BLaER1 treated with 17β-estradiol and CSF1 and Interleukin-3, amounts not matched to agents 10 nM and 100 nM (cell line): ENCODE measurements around the gene SCN10A.

ENCODE experiments used
- H3K27ac ChIP-seq, 11 experiments: shearing (Covaris generic); formaldehyde crosslinking; 2 replicates each; pipeline ENCODE4 v1.8.1; 2022
- H3K27me3 ChIP-seq, 11 experiments: shearing (Covaris generic); formaldehyde crosslinking; 2 replicates each; pipeline ENCODE4 v1.8.1; 2022
- H3K36me3 ChIP-seq, 11 experiments: shearing (Covaris generic); formaldehyde crosslinking; 2 replicates each; pipeline ENCODE4 v1.8.1; 2022
- H3K4me1 ChIP-seq, 10 experiments: shearing (Covaris generic); formaldehyde crosslinking; 2 replicates each; pipeline ENCODE4 v1.8.1; 2022
- H3K4me2 ChIP-seq, 11 experiments: shearing (Covaris generic); formaldehyde crosslinking; 2 replicates each; pipeline ENCODE4 v1.8.1; 2022
- H3K4me3 ChIP-seq, 10 experiments: shearing (Covaris generic); formaldehyde crosslinking; 2 replicates each; pipeline ENCODE4 v1.8.1; 2022
- H3K9ac ChIP-seq, 11 experiments: shearing (Covaris generic); formaldehyde crosslinking; 2 replicates each; pipeline ENCODE4 v1.8.1; 2022
- H3K9me3 ChIP-seq, 11 experiments: shearing (Covaris generic); formaldehyde crosslinking; replicated peaks in 1 of 11; 2 replicates each; pipeline ENCODE4 v1.8.1; 2022
- H4K20me1 ChIP-seq, 11 experiments: shearing (Covaris generic); formaldehyde crosslinking; 2 replicates each; pipeline ENCODE4 v1.8.1; 2022
- Cebpa-rat ChIP-seq, 11 experiments: shearing (Covaris generic); IDR thresholded peaks; 2 replicates each; pipeline ENCODE4 v1.8.1; 2022

Gene SCN10A

DNA sequence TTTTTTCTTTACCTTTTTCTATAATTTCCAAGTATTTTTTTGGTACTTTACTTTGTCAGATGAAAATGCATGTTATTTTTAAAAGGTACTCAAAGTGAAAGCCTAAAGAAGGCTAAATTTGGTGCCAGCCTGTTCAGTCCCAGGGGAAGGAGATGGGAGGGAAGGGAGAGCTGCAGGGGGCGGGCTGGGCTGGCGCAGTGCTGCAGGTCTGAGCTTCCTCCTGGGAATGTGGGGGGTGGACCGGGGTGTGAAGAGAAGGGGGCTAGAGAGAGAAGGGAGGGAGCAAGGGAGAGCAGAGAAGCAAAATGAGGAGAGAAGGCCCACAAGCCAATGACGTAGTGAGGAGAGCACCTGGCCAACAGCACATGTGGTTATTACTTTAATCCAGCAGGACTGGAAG, 95.6 kb downstream of the SCN10A start:
- H3K36me3 ChIP-seq: no peaks in the 10 kb centered on the region
- H4K20me1 ChIP-seq: no peaks in the 10 kb centered on the region; a peak in 1 of 22 replicates
- no peak for TF ChIP-seq Cebpa-rat (IDR thresholded peaks at IDR 0.05)
- H3K27me3 ChIP-seq: no peaks in the 10 kb centered on the region
- H3K4me2 ChIP-seq: peak overlapping the region in 2 of 11 experiments; percentile 2 to 10; a peak in 1 of 22 replicates
- no peak overlapping the region for H3K27ac ChIP-seq
- no peaks in the 10 kb centered on the region for H3K9me3 ChIP-seq
- no peak overlapping the region for H3K9ac ChIP-seq
- H3K4me3 ChIP-seq: no peak overlapping the region
- H3K4me1 ChIP-seq: peaks cover 0 to 10% (median 5%) of the 10 kb centered on the region in 10 experiments; a peak in 6 of 20 replicates

DNA sequence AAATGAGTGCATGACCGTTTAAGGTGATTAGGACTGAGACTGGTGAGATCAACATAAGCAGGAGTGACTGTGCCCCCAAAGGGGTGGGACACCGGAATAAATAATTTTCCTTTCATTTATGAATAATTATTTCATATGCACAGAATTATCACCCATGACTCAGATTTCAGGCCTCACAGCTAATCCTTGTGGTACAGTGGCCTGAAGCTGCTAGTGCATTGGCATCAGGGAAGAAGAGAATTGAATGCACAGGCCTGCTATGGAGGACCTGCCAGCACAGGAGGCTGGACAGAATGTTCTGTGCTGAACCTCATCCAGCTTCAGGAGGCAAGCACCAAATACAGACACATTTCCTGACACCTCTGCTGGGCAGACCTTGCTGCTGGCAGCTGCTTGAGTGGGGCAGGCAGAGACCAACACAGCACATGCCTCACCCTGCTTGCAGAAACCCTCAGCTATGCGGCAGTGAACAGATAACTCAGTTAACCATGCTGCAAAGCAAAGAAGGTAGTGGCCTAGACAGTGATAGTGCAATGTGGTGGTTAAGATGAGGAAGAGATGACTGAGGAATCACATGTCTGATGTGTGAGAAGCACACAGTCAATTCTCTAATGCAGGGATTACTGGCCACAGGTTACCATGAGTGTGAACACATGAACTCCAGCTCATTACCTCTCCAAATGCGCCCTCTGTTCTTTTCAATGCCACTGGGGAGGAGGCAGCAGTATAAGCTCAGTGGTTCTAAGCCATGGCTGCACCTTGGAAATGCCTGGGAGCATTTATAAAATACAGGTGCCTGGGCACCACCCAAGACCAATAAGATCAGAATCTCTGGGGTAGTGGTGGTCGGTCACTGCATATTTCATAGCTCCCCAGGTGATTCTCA, 98.4 kb downstream of the SCN10A start:
- H3K4me1 ChIP-seq: peaks cover 0 to 10% (median 3%) of the 10 kb centered on the region in 10 experiments; a peak in 6 of 20 replicates
- H3K4me2 ChIP-seq: no peak overlapping the region
- no peaks in the 10 kb centered on the region; a peak in 1 of 22 replicates for H4K20me1 ChIP-seq
- no peak for TF ChIP-seq Cebpa-rat (IDR thresholded peaks at IDR 0.05)
- H3K4me3 ChIP-seq: no peak overlapping the region
- H3K36me3 ChIP-seq: no peaks in the 10 kb centered on the region
- no peak overlapping the region for H3K9ac ChIP-seq
- H3K27me3 ChIP-seq: no peaks in the 10 kb centered on the region
- no peak overlapping the region for H3K27ac ChIP-seq
- H3K9me3 ChIP-seq: no peaks in the 10 kb centered on the region

DNA sequence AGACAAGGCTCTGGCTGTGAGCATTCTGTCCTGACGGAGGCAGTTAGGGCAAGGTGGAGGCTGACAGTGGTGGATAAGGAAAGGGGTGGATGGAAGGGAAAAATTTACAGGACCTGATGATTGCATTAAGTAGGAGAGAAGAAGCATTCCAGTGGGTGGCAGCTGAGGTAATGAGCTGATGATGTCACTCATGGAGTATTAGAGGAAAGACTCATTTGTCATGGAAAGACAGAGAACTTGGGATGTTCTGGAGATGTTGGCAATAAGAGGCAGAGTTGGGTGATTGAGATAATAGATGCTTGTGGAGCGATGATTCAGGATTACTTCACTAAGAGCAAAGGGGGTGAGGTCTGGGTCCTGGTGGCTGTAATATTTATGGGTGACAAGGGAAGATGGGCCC, 102.9 kb downstream of the SCN10A start:
- Histone ChIP-seq H3K4me2 (no peak overlapping the region), H3K4me1 (no peaks in the 10 kb centered on the region), H3K9me3 (no peaks in the 10 kb centered on the region), H3K9ac (no peak overlapping the region), H4K20me1 (no peaks in the 10 kb centered on the region; a peak in 1 of 22 replicates), H3K27me3 (no peaks in the 10 kb centered on the region), H3K27ac (no peak overlapping the region), H3K36me3 (no peaks in the 10 kb centered on the region), H3K4me3 (no peak overlapping the region)
- no peak for TF ChIP-seq Cebpa-rat (IDR thresholded peaks at IDR 0.05)

DNA sequence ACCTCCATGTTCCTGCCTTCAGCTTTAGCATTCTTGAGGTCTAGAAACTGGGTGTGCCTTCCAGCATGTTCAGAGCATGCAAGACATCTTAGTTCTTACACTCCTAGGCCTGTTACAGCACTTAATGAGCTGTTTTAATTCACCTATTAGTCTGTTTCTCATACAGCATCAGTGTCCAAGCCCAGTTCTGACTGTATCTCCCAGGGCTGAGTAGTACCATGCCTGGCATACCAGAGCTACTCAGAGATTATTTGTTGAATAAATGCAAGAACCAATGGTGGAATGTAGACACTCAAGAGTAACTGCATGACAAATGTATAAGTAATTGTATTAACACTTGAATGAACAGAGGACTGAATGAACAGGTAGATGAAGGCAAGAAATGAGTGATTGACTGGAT, 104.7 kb downstream of the SCN10A start:
- Histone ChIP-seq H3K36me3 (no peaks in the 10 kb centered on the region), H3K9me3 (no peaks in the 10 kb centered on the region)
- TF ChIP-seq Cebpa-rat (IDR thresholded peaks at IDR 0.05): no peak

DNA sequence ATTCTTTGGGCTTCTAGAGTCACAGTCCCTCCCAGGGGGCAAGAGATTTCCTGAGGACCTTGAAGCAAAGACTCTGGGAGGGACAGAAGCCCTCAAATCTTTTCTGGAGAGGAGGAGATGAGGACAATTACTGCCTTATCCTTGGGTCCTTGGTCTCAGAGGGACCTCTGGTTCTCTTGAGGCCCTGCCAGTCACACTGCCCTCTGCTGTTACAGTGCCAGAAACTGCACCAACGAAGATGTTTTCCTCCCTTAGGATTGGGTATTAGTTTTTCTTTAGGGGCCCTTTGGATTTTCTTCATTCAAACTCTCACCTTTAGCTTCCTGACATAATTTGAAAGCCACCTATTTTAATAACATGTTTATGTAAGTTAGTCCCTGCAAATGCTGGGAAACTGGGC, 108.3 kb downstream of the SCN10A start:
- no peak overlapping the region for H3K4me2 ChIP-seq
- no peaks in the 10 kb centered on the region for H3K4me1 ChIP-seq
- H3K9ac ChIP-seq: no peak overlapping the region
- H3K9me3 ChIP-seq: no peaks in the 10 kb centered on the region
- H3K4me3 ChIP-seq: no peak overlapping the region
- H4K20me1 ChIP-seq: no peaks in the 10 kb centered on the region
- no peaks in the 10 kb centered on the region for H3K27me3 ChIP-seq
- TF ChIP-seq Cebpa-rat (IDR thresholded peaks at IDR 0.05): no peak
- no peak overlapping the region for H3K27ac ChIP-seq
- H3K36me3 ChIP-seq: no peaks in the 10 kb centered on the region

More for the DNA sequence above, 104.7 kb downstream of the SCN10A start:
- Histone ChIP-seq H3K9ac (no peak overlapping the region), H3K4me2 (no peak overlapping the region), H3K4me3 (no peak overlapping the region), H3K4me1 (no peaks in the 10 kb centered on the region), H3K27ac (no peak overlapping the region), H3K27me3 (no peaks in the 10 kb centered on the region), H4K20me1 (no peaks in the 10 kb centered on the region)

DNA sequence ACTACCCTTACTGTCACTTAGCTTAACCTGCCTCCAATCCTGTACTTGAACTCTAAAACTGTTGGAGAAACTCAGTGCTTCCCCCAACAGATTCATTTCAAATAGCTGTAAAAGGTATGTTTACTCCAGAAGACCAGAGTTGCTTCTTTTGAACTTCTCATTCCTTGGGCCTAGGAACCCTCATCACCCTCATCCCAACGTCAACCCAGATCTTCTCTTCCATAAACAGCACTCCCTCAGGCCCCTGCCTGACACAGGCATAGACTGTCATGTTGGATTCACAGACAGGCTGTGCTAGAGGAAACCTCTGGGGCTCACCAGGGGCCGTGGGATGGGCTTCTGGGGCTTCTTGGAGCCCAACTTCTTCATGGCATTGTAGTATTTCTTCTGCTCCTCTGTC, 109.1 kb downstream of the SCN10A start:
- H3K4me1 ChIP-seq: no peaks in the 10 kb centered on the region
- no peak overlapping the region for H3K27ac ChIP-seq
- no peak overlapping the region for H3K4me3 ChIP-seq
- no peak overlapping the region for H3K9ac ChIP-seq
- H3K27me3 ChIP-seq: no peaks in the 10 kb centered on the region
- H3K9me3 ChIP-seq: no peaks in the 10 kb centered on the region
- no peaks in the 10 kb centered on the region for H3K36me3 ChIP-seq
- no peak for TF ChIP-seq Cebpa-rat (IDR thresholded peaks at IDR 0.05)
- H3K4me2 ChIP-seq: no peak overlapping the region
- no peaks in the 10 kb centered on the region for H4K20me1 ChIP-seq

DNA sequence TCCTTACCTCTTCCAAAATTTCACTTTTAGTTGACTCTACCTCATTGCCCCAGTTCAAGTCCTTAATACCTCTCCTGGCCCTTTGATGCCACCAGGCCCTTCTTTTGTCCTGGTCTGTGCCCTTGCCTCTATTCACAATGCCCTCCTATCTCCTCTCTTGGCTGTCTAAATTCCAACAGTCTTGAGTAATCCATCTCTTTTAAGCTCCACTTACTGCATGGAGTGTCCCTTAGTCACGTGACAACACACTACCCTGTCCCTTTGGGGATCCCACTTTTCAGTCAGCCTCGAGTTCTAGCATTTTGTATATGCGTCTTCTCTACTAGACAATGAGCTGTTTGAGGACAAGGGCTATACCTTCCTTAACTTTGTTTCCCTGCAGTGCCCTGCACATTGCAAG, 113.8 kb downstream of the SCN10A start:
- no peaks in the 10 kb centered on the region for H4K20me1 ChIP-seq
- H3K27me3 ChIP-seq: no peaks in the 10 kb centered on the region
- TF ChIP-seq Cebpa-rat (IDR thresholded peaks at IDR 0.05): no peak
- H3K4me2 ChIP-seq: no peak overlapping the region
- no peak overlapping the region for H3K9ac ChIP-seq
- no peaks in the 10 kb centered on the region for H3K4me1 ChIP-seq
- no peaks in the 10 kb centered on the region for H3K36me3 ChIP-seq
- no peak overlapping the region for H3K4me3 ChIP-seq
- H3K27ac ChIP-seq: no peak overlapping the region
- no peaks in the 10 kb centered on the region for H3K9me3 ChIP-seq

DNA sequence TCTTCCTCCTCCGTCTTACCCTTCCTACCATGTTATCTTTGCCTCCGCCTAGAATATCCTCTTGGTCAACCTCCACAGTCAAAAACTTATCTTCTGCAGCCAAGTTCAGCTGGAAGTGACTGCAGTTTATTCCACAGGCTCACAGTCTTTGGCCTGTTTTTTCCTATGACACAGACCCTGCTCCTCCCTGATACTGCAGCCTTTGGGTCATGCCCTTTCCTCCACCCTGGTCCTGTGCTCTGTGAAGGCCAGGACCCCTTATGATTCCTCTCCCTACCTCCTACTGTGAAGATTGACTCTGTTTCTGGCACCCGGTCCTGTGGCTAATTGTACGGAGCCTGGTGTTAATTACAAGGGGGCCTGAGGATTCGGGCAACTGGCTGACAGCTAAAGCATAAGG, 117.3 kb downstream of the SCN10A start:
- Histone ChIP-seq H3K9ac (no peak overlapping the region), H4K20me1 (no peaks in the 10 kb centered on the region), H3K4me1 (no peaks in the 10 kb centered on the region), H3K36me3 (no peaks in the 10 kb centered on the region), H3K27ac (no peak overlapping the region), H3K4me2 (no peak overlapping the region), H3K9me3 (no peaks in the 10 kb centered on the region), H3K4me3 (no peak overlapping the region), H3K27me3 (no peaks in the 10 kb centered on the region)
- TF ChIP-seq Cebpa-rat (IDR thresholded peaks at IDR 0.05): no peak

DNA sequence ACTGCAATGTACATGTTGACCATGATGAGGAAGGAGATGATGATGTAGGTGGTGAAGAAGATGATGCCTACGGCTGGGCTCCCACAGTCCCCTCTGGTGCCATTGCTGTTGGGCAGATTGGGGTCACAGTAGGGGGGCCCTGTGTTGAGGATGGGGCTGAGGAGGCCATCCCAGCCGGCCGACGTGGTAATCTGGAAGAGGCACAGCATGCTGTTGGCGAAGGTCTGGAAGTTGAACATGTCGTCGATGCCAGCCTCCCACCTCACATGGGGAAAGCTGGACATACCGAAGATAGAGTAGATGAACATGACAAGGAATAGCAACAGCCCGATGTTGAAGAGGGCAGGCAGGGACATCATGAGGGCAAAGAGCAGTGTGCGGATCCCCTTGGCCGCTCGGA, 118.0 kb downstream of the SCN10A start:
- H4K20me1 ChIP-seq: no peaks in the 10 kb centered on the region
- H3K27me3 ChIP-seq: no peaks in the 10 kb centered on the region
- H3K9ac ChIP-seq: no peak overlapping the region
- no peaks in the 10 kb centered on the region for H3K36me3 ChIP-seq
- TF ChIP-seq Cebpa-rat (IDR thresholded peaks at IDR 0.05): no peak
- no peak overlapping the region for H3K4me3 ChIP-seq
- H3K4me2 ChIP-seq: no peak overlapping the region
- no peak overlapping the region for H3K27ac ChIP-seq
- H3K9me3 ChIP-seq: no peaks in the 10 kb centered on the region
- no peaks in the 10 kb centered on the region for H3K4me1 ChIP-seq

DNA sequence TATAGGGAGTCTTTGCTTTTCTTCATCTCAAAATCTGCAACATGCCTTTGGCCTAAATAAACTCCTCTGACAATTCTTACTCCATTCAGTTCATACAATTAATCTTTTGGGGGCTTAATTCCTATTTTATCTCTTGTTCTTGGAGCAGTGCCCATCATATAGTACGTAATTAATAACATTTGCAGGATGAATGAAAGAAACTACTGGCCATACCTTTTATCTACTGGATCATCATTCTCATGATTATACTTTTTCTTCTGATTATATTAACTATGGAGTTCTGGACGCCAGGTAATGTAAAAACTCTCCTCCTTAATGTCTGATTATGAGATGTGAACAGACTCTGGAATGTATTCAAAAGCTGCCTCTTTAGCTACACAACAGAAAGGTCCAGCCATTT, 120.0 kb downstream of the SCN10A start:
- no peak overlapping the region for H3K4me2 ChIP-seq
- no peak overlapping the region for H3K4me3 ChIP-seq
- H3K36me3 ChIP-seq: no peaks in the 10 kb centered on the region
- no peaks in the 10 kb centered on the region for H3K9me3 ChIP-seq
- no peaks in the 10 kb centered on the region for H4K20me1 ChIP-seq
- H3K27me3 ChIP-seq: no peaks in the 10 kb centered on the region
- no peak for TF ChIP-seq Cebpa-rat (IDR thresholded peaks at IDR 0.05)
- H3K4me1 ChIP-seq: no peaks in the 10 kb centered on the region
- H3K9ac ChIP-seq: no peak overlapping the region
- no peak overlapping the region for H3K27ac ChIP-seq
